ENCODE data around the gene SLC51A. TPM values are rescaled to one million over a fixed set of nuclear protein-coding genes. Genes with fewer than 3 reads are reported as not detected.

Gene SLC51A
- total and polyA plus RNA-seq, 2 donors (not counting 1 experiment from before 2014, with no cell fraction given), result not detected

DNA sequence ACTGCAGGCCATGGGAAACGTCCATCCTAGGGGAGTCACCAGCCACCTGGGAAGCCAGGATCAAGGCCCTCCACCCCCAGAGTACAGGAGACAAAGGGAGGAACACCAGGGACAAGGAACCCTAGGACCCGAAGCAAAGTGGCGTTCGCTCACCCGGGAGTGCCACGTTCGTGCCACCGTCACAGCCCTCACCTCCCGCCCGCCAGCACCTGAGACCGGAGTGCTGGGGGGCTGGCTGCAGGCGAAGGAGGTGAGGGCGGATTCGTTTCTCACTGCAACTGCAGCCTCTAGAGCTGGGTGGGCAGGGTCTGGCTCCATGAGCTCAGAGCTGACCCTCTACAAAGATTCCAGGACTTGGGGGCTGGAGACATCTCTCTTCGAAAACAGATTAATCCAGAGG lies 31.5 kb upstream of the SLC51A start:
- DNase-seq (no peak), ATAC-seq (ENCODE audit: low read depth) (no peak)
- POLR2A ChIA-PET, result no interaction called here
- Mint-ChIP-seq H3K27me3 (no peaks in the 10 kb centered on the region), H3K27ac (no peak overlapping the region), H3K4me1 (peaks cover 35% of the 10 kb centered on the region), H3K9me3 (ENCODE audit: insufficient read depth) (no peaks in the 10 kb centered on the region), H3K4me3 (no peak overlapping the region)
- H3K9me3 ChIP-seq (ENCODE audit: control extremely low read depth in 1 of 3, control insufficient read depth in 2 of 3, insufficient read depth in 1 of 3, low read length in 2 of 3), result peaks cover 0 to 6% (median 0%) of the 10 kb centered on the region in 3 donors
- no peaks in the 10 kb centered on the region for H4K20me1 ChIP-seq (ENCODE audit: control insufficient read depth, insufficient read depth, low read length, poor library complexity, severe bottlenecking)
- intact Hi-C loops (cut with micrococcal nuclease), result loop anchor here (5.0 kb wide), 1 partner anchor 68 kb away; no protein-coding TSS in a partner anchor
- no peak overlapping the region for H3K27ac ChIP-seq (ENCODE audit: low read length in 2 of 2)
- H3K4me3 ChIP-seq (ENCODE audit: control extremely low read depth in 1 of 5, extremely low read depth in 1 of 5, insufficient read depth in 1 of 5, low read depth in 2 of 5, low read length in 4 of 5), result no peak overlapping the region
- no peak overlapping the region for H2AFZ ChIP-seq (ENCODE audit: insufficient read depth, low read depth, low read length, poor library complexity, severe bottlenecking)
- no peaks in the 10 kb centered on the region for H3K27me3 ChIP-seq (replicated peaks in 1 of 4; ENCODE audit: control extremely low read depth in 1 of 4, control insufficient read depth in 3 of 4, insufficient read depth in 4 of 4, low read length in 3 of 4)
- no peaks in the 10 kb centered on the region for H3K36me3 ChIP-seq (replicated peaks in 1 of 2; ENCODE audit: control extremely low read depth in 1 of 2, control insufficient read depth in 1 of 2, extremely low read depth in 1 of 2, insufficient read depth in 2 of 2, low read length in 1 of 2)
- no peak overlapping the region for H3K9ac ChIP-seq (ENCODE audit: low read length)
- TF ChIP-seq, protein P1, sequence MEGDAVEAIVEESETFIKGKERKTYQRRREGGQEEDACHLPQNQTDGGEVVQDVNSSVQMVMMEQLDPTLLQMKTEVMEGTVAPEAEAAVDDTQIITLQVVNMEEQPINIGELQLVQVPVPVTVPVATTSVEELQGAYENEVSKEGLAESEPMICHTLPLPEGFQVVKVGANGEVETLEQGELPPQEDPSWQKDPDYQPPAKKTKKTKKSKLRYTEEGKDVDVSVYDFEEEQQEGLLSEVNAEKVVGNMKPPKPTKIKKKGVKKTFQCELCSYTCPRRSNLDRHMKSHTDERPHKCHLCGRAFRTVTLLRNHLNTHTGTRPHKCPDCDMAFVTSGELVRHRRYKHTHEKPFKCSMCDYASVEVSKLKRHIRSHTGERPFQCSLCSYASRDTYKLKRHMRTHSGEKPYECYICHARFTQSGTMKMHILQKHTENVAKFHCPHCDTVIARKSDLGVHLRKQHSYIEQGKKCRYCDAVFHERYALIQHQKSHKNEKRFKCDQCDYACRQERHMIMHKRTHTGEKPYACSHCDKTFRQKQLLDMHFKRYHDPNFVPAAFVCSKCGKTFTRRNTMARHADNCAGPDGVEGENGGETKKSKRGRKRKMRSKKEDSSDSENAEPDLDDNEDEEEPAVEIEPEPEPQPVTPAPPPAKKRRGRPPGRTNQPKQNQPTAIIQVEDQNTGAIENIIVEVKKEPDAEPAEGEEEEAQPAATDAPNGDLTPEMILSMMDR (IDR thresholded peaks at IDR 0.05), result no peak
- TF ChIP-seq EZH2 (IDR thresholded peaks at IDR 0.05; ENCODE audit: borderline replicate concordance, insufficient read depth, low read depth, low read length, poor library complexity, severe bottlenecking), result no peak
- WGBS (ENCODE audit: insufficient coverage), result 98% methylated on average over 14 of the region's 15 CpGs
- CTCF ChIA-PET, result interaction anchor here (2.1 to 4.3 kb wide), 2 partner anchors 10 to 111 kb away, joined by 5 to 45 read pairs; no protein-coding TSS in a partner anchor
- peaks cover 17 to 47% of the 10 kb centered on the region in 2 donors for H3K4me1 ChIP-seq (ENCODE audit: control insufficient read depth in 2 of 2, insufficient read depth in 2 of 2, low read length in 2 of 2)
- no peaks in the 10 kb centered on the region for H3K79me2 ChIP-seq (ENCODE audit: control insufficient read depth, insufficient read depth, low read length)
- H3K4me2 ChIP-seq (replicated peaks; ENCODE audit: low read depth, low read length, poor library complexity, severe bottlenecking), result no peak overlapping the region

DNA sequence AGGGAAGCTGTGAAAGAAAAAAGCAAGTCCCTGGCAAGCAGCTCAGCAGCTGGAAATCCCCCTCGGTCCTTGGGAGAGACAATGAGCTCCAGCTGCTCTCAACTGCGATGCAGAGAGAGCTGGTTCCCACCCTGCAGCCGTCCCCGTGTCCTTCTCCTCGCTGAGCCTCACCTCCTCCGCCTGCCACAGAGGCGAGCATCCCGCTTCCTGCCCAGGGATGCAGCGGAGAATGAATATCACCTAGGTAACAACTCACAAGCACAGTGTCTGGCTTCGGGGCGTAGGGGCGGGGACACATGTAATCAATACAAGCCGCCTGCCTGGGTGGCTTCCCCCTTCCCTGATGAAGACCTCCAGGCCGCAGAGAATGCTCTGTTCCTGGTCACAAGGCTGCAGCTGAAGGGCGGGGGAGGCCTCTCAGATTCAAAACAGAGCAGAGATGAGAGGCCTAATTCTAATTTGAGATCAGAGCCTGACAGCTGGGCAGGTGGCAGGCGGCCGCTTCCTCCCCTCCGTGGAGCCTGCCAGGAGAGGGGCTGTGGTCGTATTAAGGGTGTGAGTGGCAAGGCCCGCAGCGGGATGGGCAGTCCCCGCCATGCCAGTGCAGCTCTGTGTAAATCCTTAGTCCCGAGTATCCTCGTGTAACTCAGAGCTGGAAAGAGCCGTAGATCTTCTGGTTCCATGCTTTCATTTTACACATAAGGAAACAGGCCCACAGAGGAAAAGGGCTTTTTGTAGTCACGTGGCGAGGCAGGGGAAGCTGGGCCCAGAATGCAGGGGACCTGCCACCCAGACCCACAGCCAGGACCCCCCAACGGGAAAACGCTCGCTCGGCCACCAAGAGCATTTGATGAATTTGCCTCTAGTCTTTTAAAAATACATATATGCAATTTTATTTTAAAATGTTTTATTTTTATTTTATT lies 29.4 kb upstream of the SLC51A start:
- Histone ChIP-seq H3K79me2 (ENCODE audit: control insufficient read depth, insufficient read depth, low read length) (no peaks in the 10 kb centered on the region), H4K20me1 (ENCODE audit: control insufficient read depth, insufficient read depth, low read length, poor library complexity, severe bottlenecking) (no peaks in the 10 kb centered on the region), H3K4me3 (ENCODE audit: control extremely low read depth in 1 of 5, extremely low read depth in 1 of 5, insufficient read depth in 1 of 5, low read depth in 2 of 5, low read length in 4 of 5) (peak overlapping the region in 2 of 5 experiments; percentile 37 to 40), H3K9me3 (ENCODE audit: control extremely low read depth in 1 of 3, control insufficient read depth in 2 of 3, insufficient read depth in 1 of 3, low read length in 2 of 3) (peaks cover 0 to 6% (median 0%) of the 10 kb centered on the region in 3 donors), H3K36me3 (replicated peaks in 1 of 2; ENCODE audit: control extremely low read depth in 1 of 2, control insufficient read depth in 1 of 2, extremely low read depth in 1 of 2, insufficient read depth in 2 of 2, low read length in 1 of 2) (no peaks in the 10 kb centered on the region), H3K4me2 (replicated peaks; ENCODE audit: low read depth, low read length, poor library complexity, severe bottlenecking) (peak overlapping the region; percentile 75), H3K9ac (ENCODE audit: low read length) (peak overlapping the region; percentile 63), H3K4me1 (ENCODE audit: control insufficient read depth in 2 of 2, insufficient read depth in 2 of 2, low read length in 2 of 2) (peaks cover 20 to 48% of the 10 kb centered on the region in 2 donors), H3K27me3 (replicated peaks in 1 of 4; ENCODE audit: control extremely low read depth in 1 of 4, control insufficient read depth in 3 of 4, insufficient read depth in 4 of 4, low read length in 3 of 4) (no peaks in the 10 kb centered on the region), H3K27ac (ENCODE audit: low read length in 2 of 2) (peak overlapping the region; percentile 83 to 85), H2AFZ (ENCODE audit: insufficient read depth, low read depth, low read length, poor library complexity, severe bottlenecking) (peak overlapping the region; percentile 74)
- intact Hi-C loops (cut with micrococcal nuclease), result no loop called here
- Mint-ChIP-seq H3K4me1 (peaks cover 37% of the 10 kb centered on the region), H3K27me3 (no peaks in the 10 kb centered on the region), H3K4me3 (peak overlapping the region; percentile 82), H3K9me3 (ENCODE audit: insufficient read depth) (no peaks in the 10 kb centered on the region), H3K27ac (peak overlapping the region; percentile 96)
- TF ChIP-seq EZH2 (IDR thresholded peaks at IDR 0.05; ENCODE audit: borderline replicate concordance, insufficient read depth, low read depth, low read length, poor library complexity, severe bottlenecking), result no peak
- TF ChIP-seq, protein P1 (IDR thresholded peaks at IDR 0.05), result no peak
- peak; percentile 62 for DNase-seq
- WGBS (ENCODE audit: insufficient coverage), result 21% methylated on average over 21 of the region's 31 CpGs
- peak; percentile 62 for ATAC-seq (ENCODE audit: low read depth)
- ChIA-PET CTCF (interaction anchor here (0.7 to 4.3 kb wide), 5 partner anchors 8 to 113 kb away, joined by 3 to 45 read pairs (median 5); no protein-coding TSS in a partner anchor), POLR2A (no interaction called here)

Measured in B cell (primary cell).